HCT116 (cell line): ENCODE results near the gene DCDC2.

ENCODE experiments used
- EZH2phosphoT487 ChIP-seq: fragments of 200-600 bp; IDR thresholded peaks from 2 replicates; pipeline ENCODE4 v1.6.1; 2018; ENCODE audit warnings: antibody characterized with exemption, borderline replicate concordance
- POLR2A ChIP-seq: IDR thresholded peaks from 2 replicates; pipeline ENCODE4 v1.7.0; 2011; ENCODE audit warnings: borderline replicate concordance; ENCODE audit not compliant: insufficient read depth, insufficient read length; ENCODE audit errors: extremely low read depth
- SIN3A ChIP-seq: IDR thresholded peaks from 2 replicates; pipeline ENCODE4 v1.6.1; 2012; ENCODE audit warnings: low read depth
- SRF ChIP-seq: IDR thresholded peaks from 2 replicates; pipeline ENCODE4 v1.6.1; 2012; ENCODE audit warnings: low read depth
- ZFX ChIP-seq: fragments of 450-650 bp; IDR thresholded peaks from 2 replicates; pipeline ENCODE4 v1.6.1; 2017
- TF ChIP-seq, protein P1 (sequence below), 3 experiments: fragments of 200-600 bp in 1 of 3; sonication (generic) in 1 of 3; IDR thresholded peaks in 2 of 3; conservative IDR thresholded peaks in 1 of 3; 2 replicates each; pipeline ENCODE4 v1.5.1; 2012 to 2017; ENCODE audit warnings: low read depth in 2 of 3, low read length in 2 of 3, antibody characterized with exemption in 1 of 3, borderline replicate concordance in 1 of 3, control low read depth in 1 of 3, mild to moderate bottlenecking in 1 of 3, mixed read lengths in 1 of 3, mixed run types in 1 of 3, moderate library complexity in 1 of 3; ENCODE audit not compliant: insufficient read depth in 1 of 3

GRCh38 chr6:24255676-24256075 lies 102.2 kb downstream of the DCDC2 start:
- TF ChIP-seq, protein P1, sequence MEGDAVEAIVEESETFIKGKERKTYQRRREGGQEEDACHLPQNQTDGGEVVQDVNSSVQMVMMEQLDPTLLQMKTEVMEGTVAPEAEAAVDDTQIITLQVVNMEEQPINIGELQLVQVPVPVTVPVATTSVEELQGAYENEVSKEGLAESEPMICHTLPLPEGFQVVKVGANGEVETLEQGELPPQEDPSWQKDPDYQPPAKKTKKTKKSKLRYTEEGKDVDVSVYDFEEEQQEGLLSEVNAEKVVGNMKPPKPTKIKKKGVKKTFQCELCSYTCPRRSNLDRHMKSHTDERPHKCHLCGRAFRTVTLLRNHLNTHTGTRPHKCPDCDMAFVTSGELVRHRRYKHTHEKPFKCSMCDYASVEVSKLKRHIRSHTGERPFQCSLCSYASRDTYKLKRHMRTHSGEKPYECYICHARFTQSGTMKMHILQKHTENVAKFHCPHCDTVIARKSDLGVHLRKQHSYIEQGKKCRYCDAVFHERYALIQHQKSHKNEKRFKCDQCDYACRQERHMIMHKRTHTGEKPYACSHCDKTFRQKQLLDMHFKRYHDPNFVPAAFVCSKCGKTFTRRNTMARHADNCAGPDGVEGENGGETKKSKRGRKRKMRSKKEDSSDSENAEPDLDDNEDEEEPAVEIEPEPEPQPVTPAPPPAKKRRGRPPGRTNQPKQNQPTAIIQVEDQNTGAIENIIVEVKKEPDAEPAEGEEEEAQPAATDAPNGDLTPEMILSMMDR (IDR thresholded peaks at IDR 0.05 in 2 of 3, conservative IDR thresholded peaks at IDR 0.05 in 1 of 3; ENCODE audit: borderline replicate concordance in 1 of 3, insufficient read depth in 1 of 3, low read depth in 2 of 3, low read length in 2 of 3) = no peak
- no peak for TF ChIP-seq SIN3A
- no peak for TF ChIP-seq POLR2A
- no peak for TF ChIP-seq EZH2phosphoT487
- TF ChIP-seq ZFX = no peak
- TF ChIP-seq SRF = no peak
